Measurements from ENCODE around the gene SGPL1.
"Not testable (repeated sequence)": the region's sequence is repeated elsewhere in the genome, so short reads cannot be mapped to it uniquely, and the experiment has no call there.

Gene SGPL1

DNA sequence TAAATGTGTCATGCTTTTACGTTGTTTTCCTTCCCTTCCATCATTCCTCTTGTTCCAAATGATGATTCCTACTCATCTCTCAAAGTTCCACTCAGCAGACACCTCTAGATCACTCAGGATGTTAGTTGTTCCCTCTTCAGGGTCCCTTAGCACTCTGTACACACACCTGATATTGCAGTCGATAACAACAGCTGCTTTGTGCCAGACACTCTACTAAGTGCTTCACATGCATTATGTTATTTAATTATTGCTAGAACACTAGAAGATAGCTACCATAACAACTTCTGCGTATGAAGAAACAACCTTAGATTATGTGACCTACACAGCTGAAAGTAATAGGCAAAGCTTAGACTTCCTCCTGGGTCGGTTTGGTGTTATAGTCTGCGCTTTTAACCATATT lies 43.0 kb downstream of the SGPL1 start:
- no peaks in the 10 kb centered on the region for H3K36me3 ChIP-seq (ENCODE audit: control insufficient read depth, insufficient read depth, low read length)
- H3K9ac ChIP-seq = no peak overlapping the region
- no peak overlapping the region for H2AFZ ChIP-seq
- H3K4me3 ChIP-seq (ENCODE audit: low read depth, low read length) = no peak overlapping the region
- TF ChIP-seq, protein P1, sequence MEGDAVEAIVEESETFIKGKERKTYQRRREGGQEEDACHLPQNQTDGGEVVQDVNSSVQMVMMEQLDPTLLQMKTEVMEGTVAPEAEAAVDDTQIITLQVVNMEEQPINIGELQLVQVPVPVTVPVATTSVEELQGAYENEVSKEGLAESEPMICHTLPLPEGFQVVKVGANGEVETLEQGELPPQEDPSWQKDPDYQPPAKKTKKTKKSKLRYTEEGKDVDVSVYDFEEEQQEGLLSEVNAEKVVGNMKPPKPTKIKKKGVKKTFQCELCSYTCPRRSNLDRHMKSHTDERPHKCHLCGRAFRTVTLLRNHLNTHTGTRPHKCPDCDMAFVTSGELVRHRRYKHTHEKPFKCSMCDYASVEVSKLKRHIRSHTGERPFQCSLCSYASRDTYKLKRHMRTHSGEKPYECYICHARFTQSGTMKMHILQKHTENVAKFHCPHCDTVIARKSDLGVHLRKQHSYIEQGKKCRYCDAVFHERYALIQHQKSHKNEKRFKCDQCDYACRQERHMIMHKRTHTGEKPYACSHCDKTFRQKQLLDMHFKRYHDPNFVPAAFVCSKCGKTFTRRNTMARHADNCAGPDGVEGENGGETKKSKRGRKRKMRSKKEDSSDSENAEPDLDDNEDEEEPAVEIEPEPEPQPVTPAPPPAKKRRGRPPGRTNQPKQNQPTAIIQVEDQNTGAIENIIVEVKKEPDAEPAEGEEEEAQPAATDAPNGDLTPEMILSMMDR (IDR thresholded peaks at IDR 0.05) = no peak
- H3K27ac ChIP-seq = no peak overlapping the region
- H3K27me3 ChIP-seq (ENCODE audit: control insufficient read depth, insufficient read depth, low read length) = no peaks in the 10 kb centered on the region
- no peaks in the 10 kb centered on the region for H3K4me1 ChIP-seq
- H3K4me2 ChIP-seq (ENCODE audit: low read length) = no peak overlapping the region
- H3K9me3 ChIP-seq (ENCODE audit: control insufficient read depth, low read length) = no peaks in the 10 kb centered on the region
- no peaks in the 10 kb centered on the region for H3K79me2 ChIP-seq

DNA sequence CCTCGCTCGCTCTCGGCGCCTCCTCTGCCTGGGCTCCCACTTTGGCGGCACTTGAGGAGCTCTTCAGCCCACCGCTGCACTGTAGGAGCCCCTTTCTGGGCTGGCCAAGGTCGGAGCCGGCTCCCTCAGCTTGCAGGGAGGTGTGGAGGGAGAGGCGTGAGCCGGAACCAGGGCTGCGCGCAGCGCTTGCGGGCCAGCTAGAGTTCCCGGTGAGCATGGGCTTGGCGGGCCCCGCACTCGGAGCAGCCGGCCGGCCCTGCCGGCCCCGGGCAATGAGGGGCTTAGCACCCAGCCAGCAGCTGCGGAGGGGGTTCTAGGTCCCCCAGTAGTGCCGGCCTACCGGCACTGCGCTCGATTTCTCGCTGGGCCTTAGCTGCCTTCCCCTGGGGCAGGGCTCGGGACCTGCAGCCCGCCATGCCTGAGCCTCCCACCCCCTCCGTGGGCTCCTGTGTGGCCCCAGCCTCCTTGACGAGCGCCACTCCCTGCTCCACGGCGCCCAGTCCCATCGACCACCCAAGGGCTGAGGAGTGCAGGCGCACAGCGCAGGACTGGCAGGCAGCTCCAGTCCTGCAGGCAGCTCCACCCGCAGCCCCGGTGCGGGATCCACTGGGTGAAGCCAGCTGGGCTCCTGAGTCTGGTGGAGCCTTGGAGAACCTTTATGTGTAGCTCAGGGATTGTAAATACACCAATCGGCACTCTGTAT lies 45.9 kb downstream of the SGPL1 start:
- not testable (repeated sequence) for H3K4me2 ChIP-seq (ENCODE audit: low read length); H2AFZ ChIP-seq; H3K4me3 ChIP-seq (ENCODE audit: low read depth, low read length); H3K27me3 ChIP-seq (ENCODE audit: control insufficient read depth, insufficient read depth, low read length); H3K9me3 ChIP-seq (ENCODE audit: control insufficient read depth, low read length); H3K36me3 ChIP-seq (ENCODE audit: control insufficient read depth, insufficient read depth, low read length); H3K79me2 ChIP-seq; H3K27ac ChIP-seq; H3K9ac ChIP-seq
- peaks cover 15% of the 10 kb centered on the region for H3K4me1 ChIP-seq

DNA sequence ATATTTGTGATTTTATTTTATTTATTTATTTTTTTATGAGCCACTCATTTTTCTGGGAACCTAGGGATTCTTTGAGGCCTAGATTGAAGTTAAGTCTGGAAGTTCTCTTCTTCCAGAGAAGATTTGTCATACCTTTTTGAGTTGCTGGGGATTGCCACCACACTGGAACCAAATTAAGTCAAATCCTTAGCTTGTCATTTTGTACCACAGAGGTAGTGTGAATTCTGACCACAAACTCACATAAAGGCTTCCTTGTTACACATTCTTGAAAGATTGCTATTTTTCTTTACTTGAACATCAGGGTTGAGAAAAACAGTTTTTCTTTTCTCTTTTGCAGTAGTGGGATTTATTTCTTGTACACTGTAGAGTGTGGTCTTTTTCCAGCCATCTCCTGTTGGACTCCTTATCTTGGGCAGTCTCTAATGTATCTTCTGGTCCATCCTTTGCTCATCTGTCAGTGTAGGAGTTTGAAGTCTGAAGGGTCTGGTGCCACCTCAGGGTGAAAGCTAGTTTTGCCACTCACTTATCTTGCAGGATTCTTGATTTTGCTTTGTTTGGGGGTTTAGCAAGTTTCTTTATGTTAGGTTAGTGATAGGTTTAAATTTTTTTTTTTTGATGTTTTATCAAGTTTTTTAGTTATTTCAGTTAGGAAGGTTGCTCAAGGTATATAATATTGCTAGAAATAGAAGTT lies 47.9 kb downstream of the SGPL1 start:
- no peak overlapping the region for H3K27ac ChIP-seq
- H3K4me2 ChIP-seq (ENCODE audit: low read length) = no peak overlapping the region
- H3K79me2 ChIP-seq = no peaks in the 10 kb centered on the region
- TF ChIP-seq, protein P1 (IDR thresholded peaks at IDR 0.05) = no peak
- H3K27me3 ChIP-seq (ENCODE audit: control insufficient read depth, insufficient read depth, low read length) = no peaks in the 10 kb centered on the region
- no peaks in the 10 kb centered on the region for H3K36me3 ChIP-seq (ENCODE audit: control insufficient read depth, insufficient read depth, low read length)
- no peak overlapping the region for H2AFZ ChIP-seq
- no peaks in the 10 kb centered on the region for H3K9me3 ChIP-seq (ENCODE audit: control insufficient read depth, low read length)
- peaks cover 24% of the 10 kb centered on the region for H3K4me1 ChIP-seq
- no peak overlapping the region for H3K4me3 ChIP-seq (ENCODE audit: low read depth, low read length)
- H3K9ac ChIP-seq = no peak overlapping the region

DNA sequence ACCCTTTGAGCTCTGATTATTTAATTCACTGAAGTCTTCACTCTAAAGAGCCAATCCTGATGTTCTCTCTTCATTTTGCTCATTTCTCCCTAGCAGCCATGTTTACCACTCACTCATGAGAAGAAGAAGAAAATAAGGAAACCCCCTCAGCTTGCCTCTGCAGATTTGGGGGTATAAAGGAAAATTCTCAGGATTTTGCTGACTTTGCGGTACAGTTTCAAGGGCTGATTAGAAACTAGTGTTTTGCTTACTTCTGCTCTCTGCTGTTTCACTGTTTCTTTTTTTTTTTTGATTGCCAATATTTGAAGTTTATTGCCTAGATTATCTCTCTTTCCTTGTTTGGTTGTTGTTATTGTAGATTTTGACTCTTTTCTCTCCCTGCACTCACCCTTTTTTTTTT lies 49.2 kb downstream of the SGPL1 start:
- no peak overlapping the region for H3K27ac ChIP-seq
- no peak overlapping the region for H3K4me3 ChIP-seq (ENCODE audit: low read depth, low read length)
- H3K27me3 ChIP-seq (ENCODE audit: control insufficient read depth, insufficient read depth, low read length) = no peaks in the 10 kb centered on the region
- H3K9me3 ChIP-seq (ENCODE audit: control insufficient read depth, low read length) = no peaks in the 10 kb centered on the region
- H3K4me2 ChIP-seq (ENCODE audit: low read length) = no peak overlapping the region
- H3K4me1 ChIP-seq = peaks cover 24% of the 10 kb centered on the region
- no peaks in the 10 kb centered on the region for H3K79me2 ChIP-seq
- H2AFZ ChIP-seq = no peak overlapping the region
- H3K36me3 ChIP-seq (ENCODE audit: control insufficient read depth, insufficient read depth, low read length) = no peaks in the 10 kb centered on the region
- TF ChIP-seq, protein P1 (IDR thresholded peaks at IDR 0.05) = no peak
- H3K9ac ChIP-seq = no peak overlapping the region

DNA sequence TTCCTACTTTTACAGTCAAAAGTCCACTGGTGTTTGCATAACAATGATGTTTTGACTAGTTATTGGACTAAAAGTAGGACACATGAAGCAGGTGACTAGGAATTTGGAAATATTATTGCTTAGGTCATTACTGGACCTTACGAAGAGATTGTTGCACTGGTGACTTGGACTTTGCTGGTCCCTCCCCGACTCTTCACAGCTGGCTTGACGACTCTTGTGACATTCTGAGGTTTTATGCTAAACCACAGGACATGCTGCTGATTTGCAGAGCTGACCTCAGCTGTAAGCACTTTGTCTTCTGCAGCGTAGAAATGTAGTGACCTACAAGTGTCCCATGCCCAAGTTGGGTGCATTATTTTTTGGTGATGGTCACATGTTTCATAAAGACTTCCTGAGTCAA lies 50.7 kb downstream of the SGPL1 start:
- no peak overlapping the region for H3K27ac ChIP-seq
- TF ChIP-seq, protein P1 (IDR thresholded peaks at IDR 0.05) = no peak

More for the DNA sequence above, 50.7 kb downstream of the SGPL1 start:
- H3K4me3 ChIP-seq (ENCODE audit: low read depth, low read length) = no peak overlapping the region
- no peaks in the 10 kb centered on the region for H3K79me2 ChIP-seq
- H3K9me3 ChIP-seq (ENCODE audit: control insufficient read depth, low read length) = no peaks in the 10 kb centered on the region
- peaks cover 24% of the 10 kb centered on the region for H3K4me1 ChIP-seq
- no peaks in the 10 kb centered on the region for H3K27me3 ChIP-seq (ENCODE audit: control insufficient read depth, insufficient read depth, low read length)
- no peak overlapping the region for H2AFZ ChIP-seq
- H3K9ac ChIP-seq = no peak overlapping the region
- H3K4me2 ChIP-seq (ENCODE audit: low read length) = peak overlapping the region; percentile 8
- H3K36me3 ChIP-seq (ENCODE audit: control insufficient read depth, insufficient read depth, low read length) = no peaks in the 10 kb centered on the region

Data from parathyroid adenoma (tissue), 2 donors.